GM19238 (cell line): ENCODE data around the gene RIN3.

Experiments
- DNase-seq: peaks from one replicate; pipeline ENCODE4 v3.0.0; 2011; ENCODE audit warnings: low spot score; ENCODE audit not compliant: insufficient read length

RIN3 gene

GRCh38 chr14:92575748-92576303 lies 62.2 kb downstream of the RIN3 start:
- no peak for DNase-seq

- peak; percentile 47 for DNase-seq
Observed at GRCh38 chr14:92577321-92577742, 63.8 kb downstream of the RIN3 start.

- DNase-seq = no peak
Observed at GRCh38 chr14:92578511-92578910, 64.9 kb downstream of the RIN3 start.

GRCh38 chr14:92579244-92579936 lies 65.8 kb downstream of the RIN3 start:
- no peak for DNase-seq

- no peak for DNase-seq
Observed at GRCh38 chr14:92581206-92581605, 67.6 kb downstream of the RIN3 start.

GRCh38 chr14:92581966-92582566 lies 68.5 kb downstream of the RIN3 start:
- no peak for DNase-seq

GRCh38 chr14:92582706-92583452 lies 69.3 kb downstream of the RIN3 start:
- peak; percentile 42 for DNase-seq

GRCh38 chr14:92584220-92584619 lies 70.6 kb downstream of the RIN3 start:
- no peak for DNase-seq

GRCh38 chr14:92584816-92585215 lies 71.2 kb downstream of the RIN3 start:
- no peak for DNase-seq

GRCh38 chr14:92585981-92586937 lies 72.7 kb downstream of the RIN3 start:
- no peak for DNase-seq

GRCh38 chr14:92586963-92587699 lies 73.5 kb downstream of the RIN3 start:
- no peak for DNase-seq

- no peak for DNase-seq
Observed at GRCh38 chr14:92587700-92588085, 74.1 kb downstream of the RIN3 start.

- DNase-seq = no peak
Observed at GRCh38 chr14:92589213-92589852, 75.8 kb downstream of the RIN3 start.

- no peak for DNase-seq
Observed at GRCh38 chr14:92590176-92590575, 76.6 kb downstream of the RIN3 start.

- DNase-seq = no peak
Observed at GRCh38 chr14:92590941-92591340, 77.4 kb downstream of the RIN3 start.

- no peak for DNase-seq
Observed at GRCh38 chr14:92591346-92591745, 77.8 kb downstream of the RIN3 start.

- DNase-seq = no peak
Observed at GRCh38 chr14:92595267-92595666, 81.7 kb downstream of the RIN3 start.

GRCh38 chr14:92596331-92596907 lies 82.8 kb downstream of the RIN3 start:
- no peak for DNase-seq
